Activated CD4-positive, alpha-beta memory T cell treated with anti-CD3 and anti-CD28 coated beads, Interleukin-2, amount 10 ng/mL, durations not matched to agents 7 days and 5 days (primary cell): Measurements from ENCODE around the gene AKT1S1. TPM values are rescaled to one million over a fixed set of nuclear protein-coding genes. Genes with fewer than 3 reads are reported as not detected.
A peak's percentile ranks its signal among the peaks of the same experiment; 100 is the strongest.
"Not testable (repeated sequence)": the region's sequence is repeated elsewhere in the genome, so short reads cannot be mapped to it uniquely, and the experiment has no call there.

Experiments
- CTCF ChIA-PET: fragments of 350-600 bp; sonication (Branson Sonifier 250); formaldehyde crosslinking; loops from one replicate; lab custom pipeline; 2021; ENCODE audit warnings: antibody characterized with exemption, inconsistent platforms; lab: Charles Lee
- POLR2A ChIA-PET: fragments of 350-600 bp; sonication (Branson Sonifier 250); formaldehyde crosslinking; loops from one replicate; lab custom pipeline; 2021; ENCODE audit warnings: antibody characterized with exemption; lab: Charles Lee
- DNase-seq: peaks from one replicate; pipeline ENCODE4 v3.0.0-alpha.2; 2020
- H3K27ac Mint-ChIP-seq: one replicate; pipeline ENCODE4 v1.8.0; 2021; ENCODE audit warnings: mild to moderate bottlenecking, mixed read lengths
- H3K27me3 Mint-ChIP-seq: one replicate; pipeline ENCODE4 v1.8.0; 2021; ENCODE audit warnings: mixed read lengths
- H3K36me3 Mint-ChIP-seq: one replicate; pipeline ENCODE4 v1.8.0; 2021; ENCODE audit warnings: low read depth, mixed read lengths
- H3K4me1 Mint-ChIP-seq: one replicate; pipeline ENCODE4 v1.8.0; 2021; ENCODE audit warnings: mixed read lengths
- H3K4me3 Mint-ChIP-seq: one replicate; pipeline ENCODE4 v1.8.0; 2021; ENCODE audit warnings: mild to moderate bottlenecking, mixed read lengths
- H3K9me3 Mint-ChIP-seq: one replicate; pipeline ENCODE4 v1.8.0; 2021; ENCODE audit warnings: mixed read lengths
- total RNA-seq, 2 experiments: library from RNA; stranded (reverse); gene quantifications; one replicate each; pipeline ENCODE4 v1.2.3, GENCODE V29; 2021

The AKT1S1 gene
- total RNA-seq, 2 experiments from 2014 or later, result 20.2 to 23.0 TPM

DNA sequence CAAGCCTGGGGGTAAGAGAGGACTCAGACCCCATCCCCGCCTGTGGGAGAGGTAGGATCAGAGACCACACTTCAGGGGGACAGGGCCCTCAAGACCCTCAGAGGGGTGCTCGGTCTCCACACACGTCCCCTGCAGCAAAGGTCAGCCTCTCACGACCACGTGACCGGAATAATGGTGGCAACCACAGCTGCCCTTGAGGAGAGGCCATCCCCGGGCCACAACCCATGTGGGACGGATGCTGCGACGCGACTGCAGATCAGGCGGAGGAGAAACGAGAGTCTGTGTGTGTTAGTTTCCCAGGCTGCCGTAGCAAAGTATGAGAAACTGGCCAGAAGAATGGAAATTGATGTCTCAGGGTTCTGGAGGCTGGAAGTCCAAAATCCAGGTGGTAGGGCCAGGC, 50.1 kb downstream of the AKT1S1 start:
- H3K4me1 Mint-ChIP-seq, result peaks cover under 1% of the 10 kb centered on the region
- ChIA-PET CTCF (no interaction called here), POLR2A (no interaction called here)
- H3K36me3 Mint-ChIP-seq, result peaks cover 25% of the 10 kb centered on the region
- no peaks in the 10 kb centered on the region for H3K9me3 Mint-ChIP-seq
- no peak overlapping the region for H3K4me3 Mint-ChIP-seq
- H3K27ac Mint-ChIP-seq, result no peak overlapping the region
- no peak for DNase-seq
- no peaks in the 10 kb centered on the region for H3K27me3 Mint-ChIP-seq

DNA sequence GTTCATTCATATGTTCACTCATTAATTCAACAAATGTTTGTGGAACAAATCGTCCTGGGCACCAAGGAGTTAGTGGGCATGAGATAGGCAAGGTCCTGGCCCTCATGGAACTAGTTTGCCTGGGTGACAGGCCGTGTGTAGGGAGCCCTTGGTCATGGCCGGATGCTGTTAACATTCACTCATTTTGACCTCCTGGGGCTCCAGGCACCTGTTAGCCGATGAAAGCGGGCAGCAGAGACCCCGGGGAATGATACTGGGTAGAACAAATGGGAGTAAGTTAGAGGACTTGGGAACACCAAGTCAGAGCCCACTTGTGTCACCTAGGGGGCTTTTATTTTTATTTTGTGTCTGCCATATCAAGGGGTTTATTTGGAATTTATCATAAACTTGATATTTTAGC, 52.5 kb downstream of the AKT1S1 start:
- H3K4me1 Mint-ChIP-seq, result peaks cover 6% of the 10 kb centered on the region
- H3K4me3 Mint-ChIP-seq, result no peak overlapping the region
- H3K9me3 Mint-ChIP-seq, result no peaks in the 10 kb centered on the region
- ChIA-PET POLR2A (no interaction called here), CTCF (no interaction called here)
- H3K27ac Mint-ChIP-seq, result no peak overlapping the region
- no peak for DNase-seq
- peaks cover 25% of the 10 kb centered on the region for H3K36me3 Mint-ChIP-seq
- no peaks in the 10 kb centered on the region for H3K27me3 Mint-ChIP-seq

GRCh38 chr19:49823472-49823871, 53.7 kb downstream of the AKT1S1 start:
- ChIA-PET POLR2A (no interaction called here), CTCF (no interaction called here)
- no peaks in the 10 kb centered on the region for H3K9me3 Mint-ChIP-seq
- H3K4me1 Mint-ChIP-seq, result peaks cover 18% of the 10 kb centered on the region
- no peaks in the 10 kb centered on the region for H3K27me3 Mint-ChIP-seq
- H3K4me3 Mint-ChIP-seq, result no peak overlapping the region
- peaks cover 30% of the 10 kb centered on the region for H3K36me3 Mint-ChIP-seq
- no peak overlapping the region for H3K27ac Mint-ChIP-seq
- no peak for DNase-seq

- Mint-ChIP-seq H3K27me3 (no peaks in the 10 kb centered on the region), H3K27ac (no peak overlapping the region), H3K4me1 (peaks cover 24% of the 10 kb centered on the region), H3K36me3 (peaks cover 25% of the 10 kb centered on the region), H3K9me3 (no peaks in the 10 kb centered on the region), H3K4me3 (no peak overlapping the region)
- POLR2A ChIA-PET, result no interaction called here
- DNase-seq, result no peak
- CTCF ChIA-PET, result no interaction called here
These were observed 57.0 kb downstream of the AKT1S1 start for GRCh38 chr19:49820125-49820524.

GRCh38 chr19:49819452-49820115, 57.6 kb downstream of the AKT1S1 start:
- peak overlapping the region; percentile 93 for H3K27ac Mint-ChIP-seq
- H3K9me3 Mint-ChIP-seq, CTCF ChIA-PET, H3K27me3 Mint-ChIP-seq, DNase-seq: not testable (repeated sequence)
- POLR2A ChIA-PET, result interaction anchor here (0.8 to 2.5 kb wide), 7 partner anchors 10 to 57 kb away, joined by 3 to 22 read pairs (median 4); partner anchors contain the start of genes AKT1S1, PTOV1 and TBC1D17
- peaks cover 24% of the 10 kb centered on the region for H3K4me1 Mint-ChIP-seq
- H3K4me3 Mint-ChIP-seq, result peak overlapping the region; percentile 86
- H3K36me3 Mint-ChIP-seq, result peaks cover 25% of the 10 kb centered on the region

Other genes starting within 250 kb of the AKT1S1 start
- 10 to 100 TPM; 17.8 to 18.1 TPM for gene RRAS, start 237.2 kb downstream of the AKT1S1 start, total RNA-seq
- gene SCAF1, start 235.1 kb downstream of the AKT1S1 start, total RNA-seq, result 10 to 100 TPM; 65.3 to 66.4 TPM
- 100 to 1,000 TPM; 163 to 174 TPM for gene IRF3, start 211.5 kb downstream of the AKT1S1 start, total RNA-seq
- gene BCL2L12, start 211.4 kb downstream of the AKT1S1 start, total RNA-seq, result 10 to 100 TPM; 71.2 to 74.3 TPM
- 100 to 1,000 TPM; 103 to 108 TPM for gene PRMT1, start 200.1 kb downstream of the AKT1S1 start, total RNA-seq
- gene ADM5, start 187.8 kb downstream of the AKT1S1 start, total RNA-seq, result 1 to 10 TPM; 2.6 to 2.9 TPM
- 1 to 10 TPM; 1.9 to 2.9 TPM for gene CPT1C, start 186.2 kb downstream of the AKT1S1 start, total RNA-seq
- under 1 TPM; 0.63 to 0.86 TPM for gene TSKS, start 114.0 kb downstream of the AKT1S1 start, total RNA-seq
- gene AP2A1, start 110.4 kb downstream of the AKT1S1 start, total RNA-seq, result 10 to 100 TPM; 78.0 to 79.2 TPM
- 10 to 100 TPM; 13.7 to 13.9 TPM for gene FUZ, start 64.1 kb downstream of the AKT1S1 start, total RNA-seq
- gene MED25, start 59.1 kb downstream of the AKT1S1 start, total RNA-seq, result 10 to 100 TPM; 65.3 to 67.9 TPM
- gene PTOV1, start 26.2 kb downstream of the AKT1S1 start, total RNA-seq, result 10 to 100 TPM; 69.3 to 71.7 TPM
- 100 to 1,000 TPM; 121 to 129 TPM for gene PNKP, start 9.8 kb downstream of the AKT1S1 start, total RNA-seq
- gene TBC1D17, start 347 bp upstream of the AKT1S1 start, total RNA-seq, result 10 to 100 TPM; 42.3 to 47.6 TPM
- gene IL4I1, start 19.5 kb upstream of the AKT1S1 start, total RNA-seq, result 10 to 100 TPM; 25.7 to 26.4 TPM
- 10 to 100 TPM; 19.6 to 20.0 TPM for gene ATF5, start 51.9 kb upstream of the AKT1S1 start, total RNA-seq
- gene NUP62, start 52.1 kb upstream of the AKT1S1 start, total RNA-seq, result 100 to 1,000 TPM; 113 to 114 TPM
- gene SIGLEC11, start 83.8 kb upstream of the AKT1S1 start, total RNA-seq, result not detected
- 10 to 100 TPM; 80.0 to 80.6 TPM for gene VRK3, start 148.0 kb upstream of the AKT1S1 start, total RNA-seq
- gene ZNF473, start 148.7 kb upstream of the AKT1S1 start, total RNA-seq, result 1 to 10 TPM; 8.0 to 8.1 TPM